ENCODE results near the gene REG1A. TPM values are rescaled to one million over a fixed set of nuclear protein-coding genes. Genes with fewer than 3 reads are reported as not detected.

REG1A gene
- total RNA-seq, 2 experiments from 2014 or later = not detected

DNA sequence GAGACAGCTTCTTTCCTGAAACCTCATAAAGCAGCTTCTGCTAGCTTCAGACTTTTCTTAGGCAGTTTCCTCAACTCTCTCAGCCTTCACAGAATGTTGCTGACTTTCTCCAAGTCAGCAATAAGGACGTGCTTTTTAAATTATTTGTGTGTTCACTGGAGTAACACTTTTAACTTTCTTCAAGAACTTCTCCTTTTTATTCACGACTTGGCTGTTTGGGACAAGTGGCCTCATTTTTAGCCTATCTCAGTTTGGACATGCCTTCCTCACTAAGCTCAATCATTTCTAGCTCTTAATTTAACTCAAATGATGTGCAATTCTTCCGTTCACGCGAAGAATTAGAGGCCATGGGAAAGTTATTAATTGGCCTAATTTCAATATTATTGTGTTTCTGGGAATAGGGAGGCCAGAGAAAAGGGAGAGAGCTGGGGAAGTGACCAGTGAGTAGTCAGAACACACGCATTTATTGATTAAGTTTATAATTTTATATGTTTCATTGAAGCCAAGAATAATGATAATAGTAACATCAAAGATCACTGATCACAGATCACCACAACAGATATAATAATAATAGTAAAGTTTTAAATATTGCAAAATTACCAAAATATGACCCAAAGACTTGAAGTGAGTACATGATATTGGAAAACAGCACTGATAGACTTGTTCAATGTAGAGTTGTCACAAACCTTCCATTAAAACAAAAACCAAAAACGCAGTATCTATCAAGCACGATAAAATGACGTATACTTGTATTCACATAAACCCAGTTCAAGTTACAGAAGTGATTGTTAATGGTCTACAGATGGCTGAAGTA lies 4.8 kb downstream of the REG1A start:
- ChIA-PET CTCF (no interaction called here), POLR2A (no interaction called here)

DNA sequence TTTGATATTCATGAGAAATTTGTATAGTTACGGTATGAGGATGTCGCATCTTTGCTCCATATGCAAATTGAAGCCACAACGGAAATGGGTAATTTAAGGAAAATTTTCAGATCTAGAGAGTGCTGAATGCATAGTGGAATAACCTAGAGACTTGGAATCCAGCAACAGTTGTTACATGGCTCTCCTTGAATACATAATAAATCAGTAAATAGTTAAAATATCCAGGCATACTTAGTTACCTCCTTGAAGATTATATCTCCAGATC lies 5.4 kb downstream of the REG1A start:
- POLR2A ChIA-PET = no interaction called here

DNA sequence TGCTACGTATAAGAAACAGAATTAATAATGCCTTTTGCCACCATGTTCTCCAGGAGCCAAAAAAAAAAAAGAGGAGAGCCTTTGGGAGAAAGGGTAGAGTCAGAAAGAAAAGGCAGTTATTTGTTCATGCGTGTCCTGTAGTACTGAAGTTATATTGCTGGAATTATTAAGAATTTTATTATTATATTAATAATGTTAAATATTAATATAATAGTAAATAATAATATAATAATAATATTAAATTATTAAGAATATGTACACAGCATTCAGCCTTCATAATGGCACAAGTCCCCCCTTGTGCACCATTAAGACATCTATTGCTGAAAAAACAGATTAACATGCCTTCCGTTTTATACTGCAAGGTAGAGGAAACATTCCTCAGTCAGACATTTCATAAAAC lies 8.1 kb downstream of the REG1A start:
- CTCF ChIA-PET = no interaction called here

More for the DNA sequence above, 5.4 kb downstream of the REG1A start:
- CTCF ChIA-PET = no interaction called here

DNA sequence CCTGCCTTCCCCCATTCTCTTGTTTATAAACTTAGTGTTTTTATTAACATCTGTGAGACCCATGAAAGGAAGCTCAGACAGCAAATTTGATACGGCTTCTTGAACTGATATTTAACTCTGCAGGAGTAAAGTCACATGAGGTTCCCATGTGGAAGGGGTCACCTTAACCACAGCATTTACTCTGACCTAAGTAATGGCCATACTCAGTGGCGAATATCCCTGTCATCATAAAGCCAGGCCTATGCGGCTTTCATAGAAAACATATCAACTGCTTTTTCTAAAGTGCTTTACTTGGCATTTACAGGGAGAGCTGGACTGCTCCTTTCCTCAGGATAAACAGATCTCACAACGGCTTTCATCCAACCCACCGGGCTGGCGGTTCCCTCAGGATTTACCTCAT lies 9.0 kb downstream of the REG1A start:
- ChIA-PET POLR2A (no interaction called here), CTCF (interaction anchor here (0.5 kb wide), 1 partner anchor 287 kb away, joined by 4 read pairs; no protein-coding TSS in a partner anchor)

More for the DNA sequence above, 8.1 kb downstream of the REG1A start:
- POLR2A ChIA-PET = no interaction called here

DNA sequence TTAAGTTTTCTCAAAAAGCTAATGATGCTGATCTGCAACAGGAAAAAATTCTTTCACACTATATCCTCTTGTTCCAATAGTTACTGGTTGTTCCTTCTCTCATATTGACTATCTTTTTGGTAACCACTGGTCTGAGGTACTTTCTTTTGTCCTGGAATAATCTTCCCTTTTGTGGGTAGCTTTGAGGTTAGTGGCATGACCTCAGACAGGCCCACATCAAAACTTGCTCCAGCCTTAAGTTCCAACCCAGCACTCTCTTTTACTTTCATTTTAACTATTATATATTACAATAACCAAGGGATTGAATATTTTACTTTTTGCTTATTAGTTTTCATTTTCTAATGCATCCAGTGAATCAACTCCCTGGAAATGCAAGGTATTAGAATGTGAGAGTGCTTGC lies 9.5 kb downstream of the REG1A start:
- ChIA-PET POLR2A (no interaction called here), CTCF (interaction anchor here (0.5 kb wide), 1 partner anchor 286 kb away, joined by 4 read pairs; no protein-coding TSS in a partner anchor)

DNA sequence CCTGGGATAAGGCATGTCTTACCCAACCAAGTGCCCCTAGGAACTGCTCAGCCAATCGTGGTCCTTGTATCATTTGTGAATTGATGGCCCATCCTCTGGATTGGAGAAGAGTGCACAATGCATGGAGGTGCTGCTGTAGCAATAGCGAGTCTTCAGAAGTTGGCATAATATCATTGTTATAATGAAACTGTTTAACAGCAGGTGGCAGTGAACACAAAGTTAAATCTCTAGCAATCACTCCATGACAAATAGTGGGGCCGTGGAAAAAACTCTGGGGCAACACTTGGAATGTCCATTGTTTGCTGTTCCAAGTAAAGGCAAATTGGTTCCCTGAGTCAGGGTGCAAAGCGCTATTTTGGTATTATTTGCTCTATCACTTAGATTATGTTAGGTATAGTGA lies 11.4 kb downstream of the REG1A start:
- ChIA-PET POLR2A (no interaction called here), CTCF (no interaction called here)

DNA sequence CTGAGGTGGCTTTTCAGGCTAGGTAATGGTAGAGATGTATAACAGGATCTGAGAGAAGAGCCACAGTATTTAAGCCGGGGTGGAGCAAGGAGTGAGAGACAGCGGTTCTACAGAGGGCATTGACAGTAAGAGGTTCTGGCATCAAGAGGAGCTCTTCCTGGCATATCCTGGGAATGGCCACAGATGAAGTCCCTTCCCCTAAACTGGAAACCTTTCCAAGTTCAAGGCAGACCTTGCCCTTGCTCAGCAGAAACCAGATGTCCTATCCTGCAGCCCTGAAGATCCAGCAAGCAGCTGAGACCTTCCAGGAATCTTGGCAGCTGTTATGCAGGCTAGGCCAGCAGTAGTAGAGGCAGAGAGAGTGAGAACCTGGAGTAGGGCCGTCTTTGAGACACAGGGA lies 18.1 kb downstream of the REG1A start:
- ChIA-PET POLR2A (no interaction called here), CTCF (no interaction called here)

DNA sequence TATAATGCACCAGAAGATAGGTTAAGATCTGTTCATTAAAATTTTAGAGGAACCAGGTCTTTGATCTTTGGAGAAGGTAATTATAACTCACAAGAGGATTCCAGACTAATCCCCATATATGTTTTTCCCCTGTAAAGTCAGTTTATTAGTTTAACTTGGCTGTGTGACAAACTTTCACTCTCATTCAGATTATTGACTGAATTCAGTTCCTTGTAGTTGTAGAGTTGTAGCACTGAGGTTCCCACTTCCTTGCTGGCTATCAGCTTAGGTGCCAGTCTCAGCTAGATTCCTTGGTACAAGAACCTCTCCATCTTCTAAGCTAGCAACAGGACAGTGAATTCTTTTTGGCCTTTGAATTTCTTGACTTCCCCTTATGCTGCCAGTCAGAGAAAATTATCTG lies 19.1 kb downstream of the REG1A start:
- POLR2A ChIA-PET = no interaction called here
- CTCF ChIA-PET = no interaction called here

DNA sequence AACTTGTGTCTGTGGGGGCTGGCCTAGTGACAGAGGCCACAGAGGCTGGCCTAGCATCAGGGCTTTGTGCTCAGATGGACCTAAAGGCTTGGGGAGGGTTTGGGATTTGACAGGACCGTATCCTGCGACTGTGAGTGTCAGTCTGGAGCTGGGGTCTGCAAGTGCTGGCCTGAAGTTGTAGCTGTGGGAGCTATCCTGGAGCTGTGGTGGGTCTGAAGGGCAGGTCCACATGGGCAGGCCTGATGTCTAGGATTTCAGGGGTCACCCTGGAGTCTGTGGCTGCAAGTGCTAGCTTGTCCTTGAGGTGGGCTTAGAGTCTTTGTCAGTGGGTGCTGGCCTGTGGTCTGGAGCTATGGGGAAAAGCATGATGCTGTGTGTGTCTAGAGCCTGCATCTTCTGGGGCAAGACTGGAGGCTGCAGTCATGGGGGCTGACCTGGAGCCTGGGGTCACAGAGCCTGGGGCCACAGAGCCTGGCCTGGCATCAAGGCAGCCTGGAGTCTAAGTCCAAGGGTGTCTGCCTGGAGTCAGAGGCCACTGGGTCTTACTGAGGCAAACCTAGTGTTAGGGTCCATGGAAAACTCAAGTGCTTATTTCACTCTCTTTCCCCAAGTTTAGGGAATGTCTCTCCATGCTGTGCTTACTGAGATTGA lies 35.7 kb downstream of the REG1A start:
- ChIA-PET CTCF (interaction anchor here (0.6 kb wide), 1 partner anchor 23 kb away, joined by 4 read pairs; no protein-coding TSS in a partner anchor), POLR2A (no interaction called here)

DNA sequence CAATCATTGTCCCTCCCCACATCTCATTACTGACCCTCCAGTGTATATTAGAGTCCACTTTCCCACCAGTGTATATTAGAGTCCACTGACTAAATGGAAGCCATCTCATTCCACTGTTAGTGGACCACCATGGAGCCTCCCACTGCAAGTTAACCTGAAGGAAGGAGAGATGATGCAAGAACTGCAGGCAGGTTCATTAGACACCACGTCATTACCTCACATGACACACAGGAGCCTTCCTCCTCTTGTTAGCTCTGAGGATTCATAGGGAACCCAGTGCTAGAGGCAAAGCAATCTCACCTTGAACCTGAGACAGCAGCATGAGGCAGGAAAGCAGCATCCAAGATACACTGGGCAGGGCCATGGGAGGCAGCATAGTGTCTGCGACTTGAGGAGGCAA lies 38.7 kb downstream of the REG1A start:
- CTCF ChIA-PET = no interaction called here
- POLR2A ChIA-PET = no interaction called here

DNA sequence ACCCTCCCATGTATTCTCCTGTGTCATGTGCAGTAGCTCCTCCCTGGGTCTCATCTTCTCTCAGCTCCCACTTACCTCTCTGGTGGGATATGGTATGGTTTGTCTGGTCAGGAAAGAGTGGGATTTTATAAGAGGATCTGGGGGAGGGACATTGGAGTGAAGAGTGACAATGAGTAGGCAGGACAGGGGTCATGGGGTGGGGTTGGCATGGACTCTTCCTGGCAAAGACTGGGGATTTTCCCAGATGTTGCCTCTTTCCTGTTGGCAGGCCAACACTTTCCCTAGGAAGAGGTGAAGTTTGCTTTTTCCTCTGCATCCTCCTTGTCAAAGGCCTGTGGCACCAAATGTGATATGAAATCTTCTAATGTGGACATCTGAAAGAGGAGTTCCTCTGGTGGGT lies 39.4 kb downstream of the REG1A start, which contains the start of gene REG3A:
REG3A (minus strand) TSS at position 101 of the 400 bp plus-strand sequence. CDS start 348 bp downstream, outside the sequence.
- CTCF ChIA-PET = no interaction called here
- POLR2A ChIA-PET = no interaction called here

DNA sequence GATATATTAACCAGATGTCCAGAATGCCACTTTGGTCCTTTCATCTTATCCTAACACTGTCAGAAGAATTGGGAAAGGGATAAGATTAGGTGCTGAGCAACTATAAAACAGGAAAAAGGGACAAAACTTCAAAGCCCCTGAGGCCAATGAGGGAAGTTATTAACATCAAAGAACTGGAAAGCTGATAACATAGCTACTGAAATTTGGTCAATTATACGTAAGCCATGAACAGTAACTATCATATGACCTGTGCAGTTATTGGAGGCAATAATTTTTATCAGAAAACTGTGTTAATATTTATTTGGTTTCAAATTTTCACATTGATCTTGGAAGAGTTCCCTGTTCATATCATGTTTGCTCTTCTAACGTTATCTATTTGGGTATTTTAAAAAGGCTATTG lies 41.8 kb downstream of the REG1A start:
- ChIA-PET CTCF (no interaction called here), POLR2A (no interaction called here)

DNA sequence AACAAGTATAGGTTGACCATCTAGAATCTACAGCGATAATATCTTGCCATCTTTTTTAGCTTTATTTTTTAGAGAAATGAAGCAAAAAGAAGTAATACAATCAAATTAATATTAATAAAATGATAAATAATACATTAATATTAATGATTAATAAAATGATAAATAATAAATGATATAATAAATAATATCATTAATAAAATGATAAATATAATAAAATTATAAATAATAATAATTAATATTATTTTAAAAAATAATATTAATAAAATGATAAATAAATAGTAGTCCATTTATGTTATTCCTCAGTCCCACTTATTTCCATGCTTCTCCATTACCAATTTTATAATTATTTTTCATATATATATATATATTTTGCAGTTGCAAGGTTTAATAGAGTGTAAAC lies 42.5 kb downstream of the REG1A start:
- POLR2A ChIA-PET = no interaction called here

DNA sequence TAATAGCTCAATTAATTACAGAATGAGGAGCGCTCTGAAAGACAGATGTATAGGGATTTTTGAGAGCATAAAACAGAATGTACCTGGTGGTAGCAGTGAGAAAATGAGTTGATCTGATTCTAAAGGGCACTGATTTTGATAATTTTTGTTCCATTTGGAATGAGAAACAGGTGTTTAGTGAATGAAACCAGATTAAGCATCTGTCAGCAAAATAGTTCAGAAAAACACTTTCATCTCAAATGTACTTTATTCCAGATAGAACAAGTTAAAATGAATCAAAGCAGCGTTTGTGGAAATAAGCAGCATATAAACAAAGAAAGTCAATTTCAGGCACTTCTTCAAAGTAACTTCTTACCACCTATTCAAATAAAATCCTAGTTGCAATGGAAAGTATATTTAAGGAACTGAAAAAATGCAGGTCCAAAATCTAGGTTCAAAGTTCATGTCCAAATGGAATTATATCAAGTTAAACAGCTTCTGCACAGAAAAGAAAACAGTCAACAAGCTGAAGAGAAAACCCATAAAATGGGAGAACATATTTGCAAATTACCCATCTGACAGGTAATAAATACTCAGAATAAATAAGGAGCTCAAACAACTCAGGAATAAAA lies 51.2 kb downstream of the REG1A start:
- CTCF ChIA-PET = no interaction called here

More for the DNA sequence above, 42.5 kb downstream of the REG1A start:
- CTCF ChIA-PET = no interaction called here

More for the DNA sequence above, 51.2 kb downstream of the REG1A start:
- POLR2A ChIA-PET = no interaction called here

Other genes with a start within 250 kb of the REG1A start
- not detected for gene REG3G, start 94.8 kb upstream of the REG1A start, total RNA-seq
- gene REG1B, start 32.5 kb upstream of the REG1A start, total RNA-seq = not detected
- gene REG3A, start 39.3 kb downstream of the REG1A start, total RNA-seq = not detected

Measured in activated CD8-positive, alpha-beta memory T cell treated with anti-CD3 and anti-CD28 coated beads for 36 hours (primary cell).